GM18517 (cell line): ENCODE results near the gene DPEP3.

Experiments used
- ATAC-seq: cut with Tn5 transposase; IDR thresholded peaks from one replicate; pipeline ENCODE4 v1.9.1; 2021; ENCODE audit warnings: mild to moderate bottlenecking, moderate library complexity; ENCODE audit not compliant: unreplicated experiment

Gene DPEP3

GRCh38 chr16:67967183-67967957 is 12.9 kb downstream of the DPEP3 start:
- no peak for ATAC-seq

GRCh38 chr16:67966549-67967182 is 13.6 kb downstream of the DPEP3 start:
- ATAC-seq: no peak

GRCh38 chr16:67965668-67966548 is 14.4 kb downstream of the DPEP3 start:
- ATAC-seq: no peak

GRCh38 chr16:67964477-67965131 is 15.7 kb downstream of the DPEP3 start:
- no peak for ATAC-seq

- ATAC-seq: no peak
Measured at GRCh38 chr16:67963662-67964321, 16.5 kb downstream of the DPEP3 start.

- ATAC-seq: no peak
Measured at GRCh38 chr16:67963292-67963661, 17.0 kb downstream of the DPEP3 start.

GRCh38 chr16:67962135-67962534 is 18.2 kb downstream of the DPEP3 start:
- ATAC-seq: no peak

- no peak for ATAC-seq
Measured at GRCh38 chr16:67961551-67961957, 18.7 kb downstream of the DPEP3 start.

GRCh38 chr16:67959536-67960329 is 20.6 kb downstream of the DPEP3 start:
- no peak for ATAC-seq

GRCh38 chr16:67957622-67958021 is 22.7 kb downstream of the DPEP3 start:
- ATAC-seq: no peak

- no peak for ATAC-seq
Measured at GRCh38 chr16:67954421-67955196, 25.7 kb downstream of the DPEP3 start.

GRCh38 chr16:67953641-67954375 is 26.5 kb downstream of the DPEP3 start:
- no peak for ATAC-seq

GRCh38 chr16:67951485-67951884 is 28.8 kb downstream of the DPEP3 start:
- ATAC-seq: no peak

GRCh38 chr16:67950335-67950843 is 29.9 kb downstream of the DPEP3 start:
- no peak for ATAC-seq

GRCh38 chr16:67949645-67950044 is 30.7 kb downstream of the DPEP3 start:
- no peak for ATAC-seq

- ATAC-seq: no peak
Measured at GRCh38 chr16:67948015-67948414, 32.3 kb downstream of the DPEP3 start.

GRCh38 chr16:67946966-67947558 is 33.2 kb downstream of the DPEP3 start:
- ATAC-seq: no peak

GRCh38 chr16:67946128-67946569 is 34.1 kb downstream of the DPEP3 start:
- ATAC-seq: no peak
